ENCODE data around the gene GBP7.
"Not testable (repeated sequence)": the region's sequence is repeated elsewhere in the genome, so short reads cannot be mapped to it uniquely, and the experiment has no call there.

GBP7 gene

DNA sequence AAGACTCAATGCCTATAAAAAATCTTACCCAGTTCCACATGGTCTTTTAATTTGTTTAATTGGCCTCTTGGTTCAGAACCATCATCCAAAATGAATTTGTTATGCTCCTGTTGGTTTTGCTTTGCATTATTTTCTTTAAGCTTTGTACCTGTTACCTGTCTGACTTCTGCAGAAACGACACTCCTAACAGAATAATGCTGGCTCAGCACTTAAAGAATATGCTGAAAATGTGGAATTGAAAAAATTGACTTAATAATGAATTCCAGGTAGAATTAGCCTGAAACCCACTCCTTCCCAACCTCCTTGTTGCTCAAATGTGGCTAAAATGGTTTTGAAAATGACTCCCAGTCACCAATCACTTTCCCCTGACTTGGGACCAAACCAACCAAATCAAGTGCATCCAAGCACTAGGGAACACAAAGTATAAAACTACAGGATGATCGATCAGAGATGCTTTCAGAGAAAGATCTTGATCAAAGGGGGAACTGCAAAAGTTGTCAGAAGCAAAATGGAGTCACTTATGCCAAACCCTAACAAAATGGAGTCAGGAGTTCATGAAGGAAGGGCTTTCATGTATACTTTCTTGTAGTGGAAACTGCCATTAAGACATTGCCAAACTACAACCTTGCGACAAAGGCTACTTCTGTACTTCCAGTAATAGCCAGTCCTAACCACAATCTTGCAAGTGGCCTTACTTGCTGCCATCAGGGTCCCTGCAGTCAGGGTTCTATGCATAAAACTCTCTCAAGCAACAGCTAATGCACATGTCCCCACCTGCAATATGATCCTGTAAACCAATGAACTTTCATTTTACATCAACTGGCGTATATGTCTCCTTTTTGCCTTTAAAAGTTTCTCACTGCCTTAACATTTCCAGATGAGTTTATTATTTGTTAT, 5.4 kb downstream of the GBP7 start:
- in situ Hi-C loops (cut with MboI; ENCODE audit: low sequenced_read_pairs) = no loop called here

DNA sequence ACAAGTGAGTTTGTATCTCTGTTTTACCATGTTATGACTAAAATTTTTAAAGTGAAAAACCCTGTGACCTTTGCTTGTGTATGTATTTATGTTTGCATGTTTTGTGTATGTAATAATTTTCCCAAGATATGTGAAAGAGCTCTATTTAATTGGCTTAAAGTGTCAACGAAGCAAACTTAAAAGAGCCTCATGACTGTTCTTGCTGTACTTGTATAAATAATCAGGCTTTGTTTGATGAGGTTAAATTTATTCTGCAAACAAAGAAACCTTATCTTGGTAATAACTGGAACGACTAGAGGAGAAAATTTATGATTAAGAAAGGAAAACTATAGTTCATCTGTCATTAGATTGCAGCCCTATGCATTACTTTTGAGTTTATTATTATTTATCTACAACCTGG, 6.6 kb downstream of the GBP7 start:
- in situ Hi-C loops (cut with MboI; ENCODE audit: low sequenced_read_pairs) = no loop called here

DNA sequence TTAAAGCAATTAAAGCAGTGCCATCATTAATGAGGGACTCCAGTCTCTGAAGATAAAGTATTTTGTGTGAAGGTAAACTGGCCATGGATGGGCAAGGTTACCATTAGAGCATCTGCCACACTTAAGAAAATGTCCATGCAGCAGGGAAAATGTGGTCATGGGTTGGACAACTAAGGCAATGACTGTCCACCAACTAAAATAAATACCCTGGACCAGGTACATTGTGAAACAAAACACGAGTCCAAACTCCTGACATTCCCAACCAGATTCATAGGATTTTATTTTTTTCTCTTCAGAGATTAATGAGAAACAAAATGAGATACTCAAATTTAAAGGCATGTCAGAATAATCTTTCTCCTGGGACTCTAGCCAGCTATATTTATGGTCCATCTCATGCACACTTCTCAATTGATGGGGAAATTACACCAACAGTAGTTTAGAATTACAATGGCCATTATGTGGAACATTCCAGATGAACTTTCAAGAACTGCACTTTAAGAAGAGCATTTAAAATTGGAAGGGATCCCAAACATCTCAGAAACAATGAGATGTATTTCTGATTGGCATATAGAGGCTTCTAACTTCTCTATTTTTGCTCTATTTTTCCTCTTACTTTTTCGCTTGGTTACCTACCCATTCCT, 8.1 kb downstream of the GBP7 start:
- in situ Hi-C loops (cut with MboI; ENCODE audit: low sequenced_read_pairs) = no loop called here

DNA sequence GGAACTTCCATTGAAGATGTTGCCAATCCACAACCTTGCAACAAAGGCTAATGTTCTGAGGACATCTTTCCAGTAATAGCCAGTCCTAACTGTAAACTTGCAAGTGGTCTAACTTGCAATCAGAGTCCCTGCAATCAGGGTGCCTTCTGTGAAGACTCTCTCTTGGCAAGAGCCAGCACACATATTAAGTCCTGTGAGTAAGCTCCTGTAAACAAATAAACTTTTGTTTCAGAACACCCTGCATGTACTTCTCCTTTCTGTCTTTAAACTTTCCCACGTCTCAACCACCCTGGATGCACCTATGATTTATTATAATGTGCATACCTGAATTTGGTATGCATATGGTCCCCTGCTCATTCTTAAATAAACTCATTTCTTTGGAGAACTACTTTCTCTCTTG, 9.1 kb downstream of the GBP7 start:
- in situ Hi-C loops (cut with MboI; ENCODE audit: low sequenced_read_pairs) = no loop called here

DNA sequence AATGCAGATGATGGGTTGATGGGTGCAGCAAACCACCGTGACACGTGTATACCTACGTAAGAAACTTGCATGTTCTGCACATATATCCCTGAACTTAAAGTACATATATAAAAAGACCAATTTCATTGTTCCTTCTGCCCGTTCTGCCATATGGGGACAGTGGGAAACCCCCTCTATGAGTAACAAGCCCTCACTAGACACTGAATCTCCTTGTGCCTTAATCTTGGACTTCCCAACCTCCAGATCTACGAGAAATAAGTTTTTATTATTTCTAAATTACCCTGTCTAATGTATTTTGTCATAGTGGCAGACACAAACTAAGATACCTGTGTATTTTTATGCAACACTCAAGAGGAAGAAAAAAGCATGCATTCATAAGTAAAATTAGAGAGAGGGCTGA, 10.0 kb downstream of the GBP7 start:
- in situ Hi-C loops (cut with MboI; ENCODE audit: low sequenced_read_pairs) = no loop called here

DNA sequence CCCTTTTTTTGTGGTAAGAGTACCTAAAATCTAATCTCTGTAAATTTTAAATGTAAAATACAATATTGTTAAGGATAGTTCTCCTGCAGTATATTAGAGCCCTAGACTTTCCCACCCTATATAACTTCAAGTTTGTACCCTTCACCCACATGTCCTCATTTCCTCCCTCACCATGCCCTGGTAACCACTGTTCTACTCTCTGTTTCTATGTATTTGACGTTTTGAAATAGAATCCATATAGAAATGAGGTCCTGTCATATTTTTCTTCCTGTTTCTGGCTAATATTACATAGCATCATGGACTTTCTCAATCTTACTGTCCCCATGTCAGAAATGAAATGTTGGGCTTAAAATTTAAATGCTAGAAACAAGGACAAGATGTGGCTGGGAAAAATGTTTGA, 24.8 kb downstream of the GBP7 start:
- in situ Hi-C loops (cut with MboI; ENCODE audit: low sequenced_read_pairs) = no loop called here

DNA sequence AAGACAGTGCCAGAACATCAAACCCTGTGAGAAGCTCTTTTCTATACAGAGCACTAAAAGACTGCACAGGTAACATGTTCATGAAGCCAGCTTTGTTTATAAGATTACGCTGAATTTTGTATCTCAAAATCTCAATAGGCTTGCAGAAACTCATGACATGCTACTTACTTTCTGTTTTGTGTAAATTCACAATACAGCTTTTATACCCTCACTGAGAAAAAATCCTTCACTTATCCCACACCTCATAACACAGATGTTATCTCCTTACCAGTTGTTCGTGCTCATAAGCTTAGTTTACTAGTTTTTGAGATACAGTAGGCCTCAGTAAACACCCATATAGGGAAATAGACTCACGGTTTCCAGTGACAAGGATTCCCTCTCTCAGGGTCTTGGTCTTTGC, 25.8 kb downstream of the GBP7 start:
- in situ Hi-C loops (cut with MboI; ENCODE audit: low sequenced_read_pairs) = no loop called here

DNA sequence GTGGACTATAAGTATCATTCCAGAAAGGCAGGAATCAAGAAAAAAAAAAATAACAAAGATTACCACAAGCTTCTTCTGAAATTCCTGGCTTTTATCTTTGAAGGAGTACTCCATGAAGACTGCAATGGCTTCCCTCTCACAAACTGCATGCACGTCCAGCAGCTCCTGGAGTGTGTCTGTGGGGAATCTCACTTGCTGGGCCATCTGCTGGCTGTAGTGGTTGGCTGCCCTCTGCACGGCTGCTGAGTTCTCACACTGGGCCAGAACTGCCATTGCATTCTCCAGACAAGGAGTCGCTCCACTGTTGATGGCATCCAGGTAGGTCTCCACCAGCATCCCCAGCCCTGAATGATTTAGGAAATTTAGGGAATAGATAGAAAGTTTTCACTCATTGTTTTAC, 26.6 kb downstream of the GBP7 start:
- in situ Hi-C loops (cut with MboI; ENCODE audit: low sequenced_read_pairs) = no loop called here

DNA sequence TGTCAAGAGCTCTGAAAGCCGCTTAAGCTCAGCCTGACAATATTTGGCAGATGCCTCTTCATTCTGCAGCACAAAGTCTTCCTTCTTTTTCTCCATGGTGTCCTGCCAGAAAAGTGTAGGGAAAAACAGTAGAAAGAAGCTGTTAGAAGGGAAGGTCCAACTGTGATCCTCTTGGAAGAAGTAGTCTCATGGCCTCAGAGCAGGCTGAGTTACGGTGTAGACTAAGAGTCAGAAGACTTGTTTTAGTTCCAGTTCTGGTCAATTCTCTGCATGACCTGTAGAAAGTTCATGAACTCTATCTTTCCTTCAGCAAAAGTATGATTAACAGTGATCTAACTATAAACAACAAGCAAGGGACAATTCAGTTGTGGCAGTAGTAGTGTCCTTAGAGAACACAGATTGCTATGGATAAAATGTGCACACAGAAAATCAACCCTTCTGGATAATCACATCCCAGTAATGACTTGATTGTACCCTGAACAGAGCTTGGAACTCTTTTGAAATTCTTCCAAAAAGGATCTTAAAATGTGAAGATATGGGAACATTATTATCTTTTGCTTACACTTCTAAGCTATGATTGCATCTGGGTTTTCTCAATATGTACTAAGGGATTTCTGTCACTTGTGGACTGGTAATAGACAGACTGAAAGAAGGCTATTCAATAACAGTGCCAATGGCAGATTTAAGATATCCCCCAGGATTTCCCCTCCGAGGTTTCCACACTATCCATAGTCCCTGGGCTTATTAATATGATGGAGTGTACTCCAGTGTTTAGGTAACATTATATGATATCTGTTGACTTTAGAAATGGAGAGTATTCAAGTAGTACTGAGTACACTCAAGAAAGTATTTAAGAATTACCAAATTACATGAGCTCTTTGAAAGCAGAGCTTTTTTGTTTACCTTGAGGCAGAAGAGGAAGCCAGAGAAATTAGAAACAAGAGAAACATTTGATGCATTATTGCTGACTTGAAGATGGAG, 27.8 kb downstream of the GBP7 start:
- in situ Hi-C loops (cut with MboI; ENCODE audit: low sequenced_read_pairs) = no loop called here

DNA sequence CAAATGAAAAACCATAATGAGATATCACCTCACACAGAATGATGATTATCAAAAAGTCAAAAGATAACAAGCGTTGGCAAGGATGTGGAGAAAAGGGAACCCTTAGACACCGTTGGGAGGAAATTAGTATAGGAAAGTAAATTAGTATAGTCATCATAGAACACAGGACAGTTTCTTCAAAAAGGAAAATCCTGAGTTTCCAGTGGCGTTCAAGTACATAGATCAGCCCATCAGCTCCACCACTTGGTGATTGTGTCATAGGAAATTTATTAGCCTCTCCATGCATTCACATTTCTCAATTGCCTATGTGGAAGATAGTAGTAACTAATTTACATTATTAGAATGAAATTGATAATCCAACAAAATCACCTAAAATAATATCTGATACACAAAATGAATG, 29.1 kb downstream of the GBP7 start:
- in situ Hi-C loops (cut with MboI; ENCODE audit: low sequenced_read_pairs) = no loop called here

DNA sequence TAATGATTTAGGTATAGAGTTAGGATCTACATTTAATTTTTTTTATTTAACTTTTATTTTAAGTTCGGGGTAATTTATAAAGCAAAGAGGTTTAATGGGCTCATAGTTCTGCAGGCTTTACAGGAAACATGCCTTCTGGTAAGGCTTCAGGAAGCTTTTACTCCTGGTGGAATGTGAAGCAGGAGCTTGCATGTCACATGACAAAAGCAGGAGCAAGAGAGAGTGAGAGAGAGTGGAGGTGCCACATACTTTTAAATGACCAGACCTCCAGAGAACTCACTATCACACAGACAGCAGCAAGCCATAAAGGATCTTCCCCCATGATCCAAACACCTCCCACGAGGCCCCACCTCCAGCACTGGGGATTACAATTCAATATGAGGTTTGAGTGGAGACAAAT, 32.3 kb downstream of the GBP7 start:
- in situ Hi-C loops (cut with MboI; ENCODE audit: low sequenced_read_pairs) = no loop called here

DNA sequence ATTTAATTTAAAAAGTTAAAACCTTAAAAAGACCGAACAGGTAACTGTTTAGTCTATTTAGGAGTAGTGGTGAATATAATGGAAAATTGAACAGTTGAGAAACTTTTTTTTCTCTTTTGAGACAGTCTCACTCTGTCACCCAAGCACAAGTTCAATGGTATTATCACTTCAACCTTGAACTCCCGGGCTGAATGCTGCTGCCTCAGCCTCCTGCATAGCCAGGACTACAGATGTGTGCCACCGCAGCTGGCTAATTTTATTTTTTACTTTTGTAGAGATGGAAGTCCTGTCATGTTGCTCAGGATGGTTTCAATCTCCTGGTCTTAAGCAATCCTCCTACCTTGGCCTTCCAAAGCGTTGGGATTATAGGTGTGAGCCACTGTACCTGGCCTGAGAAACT, 33.6 kb downstream of the GBP7 start:
- in situ Hi-C loops (cut with MboI; ENCODE audit: low sequenced_read_pairs) = no loop called here

DNA sequence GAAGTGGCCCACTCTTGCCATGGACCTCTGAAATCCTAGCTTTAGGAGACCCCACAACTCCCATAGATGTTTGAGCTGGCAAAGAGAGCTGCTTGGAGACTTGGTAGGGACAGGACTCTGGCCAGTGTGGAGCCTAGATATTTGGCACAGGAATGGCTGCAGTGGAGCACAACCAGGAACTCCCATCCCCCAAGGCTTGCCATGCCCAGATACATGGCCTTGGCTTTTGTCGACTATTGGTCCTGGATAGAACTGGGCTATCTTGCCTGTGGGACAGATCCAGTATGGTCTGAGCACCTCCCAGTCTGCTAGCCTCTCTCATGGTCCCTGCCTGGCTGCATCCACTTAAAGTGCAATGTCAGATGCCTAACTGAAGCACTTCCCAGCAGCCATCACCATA, 42.1 kb downstream of the GBP7 start:
- in situ Hi-C loops (cut with MboI; ENCODE audit: low sequenced_read_pairs) = no loop called here

DNA sequence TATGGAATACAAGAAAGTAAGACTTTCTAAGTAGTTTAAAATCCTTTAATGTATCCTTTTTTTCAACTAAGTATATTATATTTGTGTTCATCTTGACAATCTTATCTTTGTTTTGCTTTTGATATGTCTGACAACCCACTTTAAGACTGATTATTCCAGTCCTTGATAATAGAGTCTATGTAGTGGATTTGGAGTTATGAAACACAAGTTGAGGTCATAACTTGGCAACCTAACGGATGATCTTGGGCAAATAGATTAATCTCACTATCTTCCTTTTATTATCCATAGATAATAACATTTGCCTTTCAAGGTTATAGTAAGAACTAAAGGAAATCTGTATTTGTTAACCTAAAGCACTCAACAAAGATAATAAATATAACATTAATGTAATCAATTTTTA, 45.1 kb downstream of the GBP7 start:
- in situ Hi-C loops (cut with MboI; ENCODE audit: low sequenced_read_pairs) = no loop called here

DNA sequence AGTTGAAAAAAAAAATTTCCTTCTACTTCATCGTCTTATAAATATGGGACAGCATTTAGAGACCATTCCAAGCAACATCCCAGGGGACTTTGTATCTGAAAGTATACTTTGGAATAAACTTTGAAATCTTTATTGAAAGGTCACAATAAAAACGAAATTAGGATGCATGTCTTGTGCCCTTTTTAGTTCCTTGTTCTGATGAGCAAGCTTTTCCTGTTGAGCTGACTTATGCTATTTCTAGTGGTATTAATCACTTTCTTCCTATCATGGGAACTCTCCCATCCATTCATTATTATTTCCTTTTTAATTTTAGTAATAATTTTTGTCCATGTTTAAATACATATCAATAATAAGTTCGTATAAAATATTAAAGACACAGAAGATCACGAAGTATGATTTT, 45.9 kb downstream of the GBP7 start:
- in situ Hi-C loops (cut with MboI; ENCODE audit: low sequenced_read_pairs) = no loop called here

DNA sequence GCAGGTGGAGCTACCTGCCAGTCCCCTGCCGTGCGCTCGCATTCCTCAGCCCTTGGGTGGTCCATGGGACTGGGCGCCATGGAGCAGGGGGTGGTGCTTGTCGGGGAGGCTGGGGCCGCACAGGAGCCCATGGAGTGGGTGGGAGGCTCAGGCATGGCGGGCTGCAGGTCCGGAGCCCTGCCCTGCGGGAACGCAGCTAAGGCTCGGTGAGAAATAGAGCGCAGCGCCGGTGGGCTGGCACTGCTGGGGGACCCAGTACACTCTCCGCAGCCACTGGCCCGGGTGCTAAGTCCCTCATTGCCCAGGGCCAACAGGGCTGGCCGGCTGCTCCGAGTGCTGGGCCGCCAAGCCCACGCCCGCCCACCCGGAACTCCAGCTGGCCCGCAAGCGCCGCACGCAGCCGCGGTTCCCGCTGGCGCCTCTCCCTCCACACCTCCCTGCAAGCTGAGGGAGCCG, 47.8 kb downstream of the GBP7 start:
- in situ Hi-C loops (cut with MboI; ENCODE audit: low sequenced_read_pairs) = not testable (repeated sequence)

DNA sequence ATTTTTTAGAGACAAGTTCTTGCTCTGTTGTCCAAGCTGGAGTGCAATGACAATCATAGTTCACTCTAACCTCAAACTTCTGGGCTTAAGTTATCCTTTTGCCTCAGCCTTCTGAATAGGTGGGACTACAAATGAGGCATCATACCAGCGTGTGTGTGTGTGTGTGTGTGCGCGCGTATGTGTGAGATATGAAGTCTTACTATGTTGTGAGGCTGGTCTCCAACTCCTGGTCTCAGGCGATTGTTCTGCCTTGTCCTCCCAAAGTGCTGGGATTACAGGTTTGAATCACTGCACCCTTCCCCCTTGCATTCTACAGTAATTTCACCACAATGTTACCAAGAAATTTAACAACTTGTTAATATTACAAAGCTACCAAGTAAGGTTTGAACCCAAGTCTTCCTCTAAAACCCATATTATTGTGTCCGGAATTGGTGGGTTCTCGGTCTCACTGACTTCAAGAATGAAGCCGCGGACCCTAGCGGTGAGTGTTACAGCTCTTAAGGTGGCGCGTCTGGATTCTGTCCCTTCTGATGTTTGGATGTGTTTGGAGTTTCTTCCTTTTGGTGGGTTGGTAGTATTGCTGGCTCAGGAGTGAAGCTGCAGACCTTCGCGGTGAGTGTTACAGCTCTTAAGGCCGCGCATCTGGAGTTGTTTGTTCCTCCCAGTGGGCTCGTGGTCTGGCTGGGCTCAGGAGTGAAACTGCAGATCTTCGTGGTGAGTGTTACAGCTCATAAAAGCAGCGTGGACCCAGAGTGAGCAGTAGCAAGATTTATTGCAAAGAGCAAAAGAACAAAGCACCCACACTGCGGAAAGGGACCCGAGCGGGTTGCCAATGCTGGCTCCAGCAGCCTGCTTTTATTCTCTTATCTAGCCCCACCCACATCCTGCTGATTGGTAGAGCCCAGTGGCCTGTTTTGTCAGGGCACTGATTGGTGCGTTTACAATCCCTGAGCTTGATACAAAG, 48.9 kb downstream of the GBP7 start:
- in situ Hi-C loops (cut with MboI; ENCODE audit: low sequenced_read_pairs) = not testable (repeated sequence)

DNA sequence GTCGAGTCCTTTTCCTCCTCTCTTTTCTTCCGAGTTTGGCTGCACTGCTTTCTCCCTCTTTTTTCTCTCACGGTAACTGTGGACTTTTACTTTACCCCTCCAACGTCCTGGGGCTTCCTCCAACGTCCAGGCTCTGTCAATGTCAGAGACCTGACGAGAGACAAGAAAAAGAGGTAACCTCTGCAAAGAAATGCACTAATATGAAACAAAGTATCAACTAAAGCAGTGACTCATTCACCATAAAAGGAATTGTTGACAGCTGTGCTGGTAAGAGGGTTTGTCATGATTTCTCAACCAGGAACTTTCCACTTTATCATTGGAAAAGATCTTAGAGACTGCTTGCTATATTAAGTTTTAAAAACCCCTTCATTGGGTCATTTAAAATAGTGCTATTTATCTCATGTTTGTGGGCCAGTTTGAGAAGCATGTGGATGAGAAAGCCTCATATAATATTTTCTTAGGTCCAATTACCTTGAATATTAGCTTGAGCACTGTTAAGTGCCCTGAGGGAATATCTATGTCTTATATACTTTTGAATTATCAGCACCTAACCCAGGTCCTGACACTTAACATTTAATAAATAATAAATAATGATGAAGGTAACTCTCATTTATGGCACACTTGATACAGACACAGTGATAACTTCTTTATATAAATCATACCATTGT, 49.8 kb downstream of the GBP7 start, which contains the start of gene GBP2:
GBP2 (minus strand) TSS at position 202 of the 668 bp plus-strand sequence. CDS start 4,148 bp downstream, outside the sequence.
- in situ Hi-C loops (cut with MboI; ENCODE audit: low sequenced_read_pairs) = no loop called here

DNA sequence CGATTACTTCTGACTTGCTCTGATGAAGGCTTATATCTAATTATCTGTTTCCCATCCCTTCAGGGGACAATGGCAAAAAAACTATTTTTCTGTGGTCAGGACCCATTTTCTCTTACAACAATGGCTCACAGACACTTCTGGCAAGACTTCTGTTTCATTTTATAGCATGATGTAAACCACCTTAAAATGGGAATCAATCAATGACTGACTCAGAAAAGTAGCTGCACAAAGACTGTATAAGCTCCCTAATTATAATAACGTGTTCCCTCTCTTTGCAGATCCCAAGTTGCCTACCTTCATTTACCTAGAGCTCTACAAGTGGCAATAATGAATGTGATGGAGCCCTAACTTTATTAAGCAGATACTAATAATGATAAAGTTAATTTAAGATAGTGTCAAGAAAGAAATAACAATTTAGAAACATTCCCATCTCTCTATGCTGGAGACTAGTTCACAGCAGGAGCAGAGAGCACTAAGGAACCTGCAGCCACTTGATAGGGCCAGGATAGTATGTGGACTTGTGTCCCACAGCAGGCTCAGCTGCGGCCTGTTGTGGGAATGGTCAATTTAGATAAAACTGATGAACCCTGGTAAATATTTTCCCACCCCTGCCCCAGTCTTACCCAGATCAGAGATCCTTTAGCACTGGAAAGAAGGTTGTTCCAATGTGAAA, 50.4 kb downstream of the GBP7 start:
- in situ Hi-C loops (cut with MboI; ENCODE audit: low sequenced_read_pairs) = no loop called here

All from HL-60/S4 treated with retinoic acid at 250 ng/mL for 4 days and 3 days (cell line).